ENCODE measurements around the gene KBTBD8.

Gene KBTBD8

DNA sequence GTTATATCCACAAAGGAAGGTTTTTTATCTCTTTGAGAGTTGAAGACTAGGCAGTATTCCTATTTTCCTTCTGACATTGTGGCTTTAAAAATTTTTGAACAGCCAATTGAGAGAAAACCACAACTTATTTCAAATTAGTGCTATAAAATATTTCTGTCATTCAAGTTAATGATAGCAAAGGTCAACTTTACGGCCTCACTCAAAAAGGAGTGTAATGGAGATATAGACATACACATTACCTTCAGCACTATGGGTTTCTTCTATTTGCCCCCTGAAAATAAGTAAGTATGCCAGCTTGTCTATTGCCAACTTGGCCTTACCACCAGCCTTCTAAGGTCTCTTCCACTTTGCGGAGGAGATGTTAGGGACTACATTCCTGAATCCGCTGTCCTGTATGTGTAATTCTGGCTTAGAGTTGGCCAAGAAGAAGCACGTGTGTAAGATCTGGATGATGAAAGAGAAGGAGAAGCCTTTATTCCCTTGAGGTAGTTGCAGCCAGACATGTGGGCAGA is 44.1 kb upstream of the KBTBD8 start:
- ATAC-seq: no peak
- TF ChIP-seq CSDC2 (CRISPR knock-in tag; IDR thresholded peaks at IDR 0.05) (no peak), TCF4 (CRISPR knock-in tag; IDR thresholded peaks at IDR 0.05; ENCODE audit: borderline replicate concordance) (no peak)

DNA sequence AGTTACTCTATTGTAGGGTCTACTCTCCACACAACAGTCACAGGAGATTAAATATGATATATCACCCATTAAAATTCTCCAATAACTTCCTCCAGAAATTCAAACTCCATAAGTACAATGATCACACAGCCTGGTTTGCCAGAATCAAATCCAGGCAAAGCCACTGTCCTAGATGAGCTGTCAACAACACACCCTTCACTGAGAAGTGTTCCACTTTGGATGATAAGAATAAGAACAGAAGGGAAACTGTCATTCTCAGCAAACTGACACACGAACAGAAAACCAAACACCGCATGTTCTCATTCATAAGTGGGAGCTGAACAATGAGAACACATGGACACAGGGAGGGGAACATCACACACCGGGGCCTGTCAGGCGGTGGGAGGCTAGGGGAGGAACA is 41.4 kb upstream of the KBTBD8 start:
- ATAC-seq: no peak
- TF ChIP-seq ZFP3 (CRISPR knock-in tag; IDR thresholded peaks at IDR 0.05) (no peak), GLIS3 (CRISPR knock-in tag; IDR thresholded peaks at IDR 0.05) (no peak), ARNTL (CRISPR knock-in tag; IDR thresholded peaks at IDR 0.05; ENCODE audit: borderline replicate concordance, low read depth) (no peak), PPARA (CRISPR knock-in tag; IDR thresholded peaks at IDR 0.05; ENCODE audit: borderline replicate concordance) (no peak), ESRRG (CRISPR knock-in tag; IDR thresholded peaks at IDR 0.05) (no peak), ZNF8 (CRISPR knock-in tag; IDR thresholded peaks at IDR 0.05) (no peak), ISL1 (CRISPR knock-in tag; IDR thresholded peaks at IDR 0.05) (no peak), ZNF565 (CRISPR knock-in tag; conservative IDR thresholded peaks at IDR 0.05; ENCODE audit: low read depth) (no peak), ZNF70 (CRISPR knock-in tag; IDR thresholded peaks at IDR 0.05) (no peak), OSR1 (CRISPR knock-in tag; IDR thresholded peaks at IDR 0.05) (no peak), SNAI2 (CRISPR knock-in tag; IDR thresholded peaks at IDR 0.05) (no peak)
- TF ChIP-seq, protein P1, sequence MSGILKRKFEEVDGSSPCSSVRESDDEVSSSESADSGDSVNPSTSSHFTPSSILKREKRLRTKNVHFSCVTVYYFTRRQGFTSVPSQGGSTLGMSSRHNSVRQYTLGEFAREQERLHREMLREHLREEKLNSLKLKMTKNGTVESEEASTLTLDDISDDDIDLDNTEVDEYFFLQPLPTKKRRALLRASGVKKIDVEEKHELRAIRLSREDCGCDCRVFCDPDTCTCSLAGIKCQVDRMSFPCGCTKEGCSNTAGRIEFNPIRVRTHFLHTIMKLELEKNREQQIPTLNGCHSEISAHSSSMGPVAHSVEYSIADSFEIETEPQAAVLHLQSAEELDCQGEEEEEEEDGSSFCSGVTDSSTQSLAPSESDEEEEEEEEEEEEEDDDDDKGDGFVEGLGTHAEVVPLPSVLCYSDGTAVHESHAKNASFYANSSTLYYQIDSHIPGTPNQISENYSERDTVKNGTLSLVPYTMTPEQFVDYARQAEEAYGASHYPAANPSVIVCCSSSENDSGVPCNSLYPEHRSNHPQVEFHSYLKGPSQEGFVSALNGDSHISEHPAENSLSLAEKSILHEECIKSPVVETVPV (CRISPR knock-in tag; IDR thresholded peaks at IDR 0.05): no peak
- TF ChIP-seq, protein P2, sequence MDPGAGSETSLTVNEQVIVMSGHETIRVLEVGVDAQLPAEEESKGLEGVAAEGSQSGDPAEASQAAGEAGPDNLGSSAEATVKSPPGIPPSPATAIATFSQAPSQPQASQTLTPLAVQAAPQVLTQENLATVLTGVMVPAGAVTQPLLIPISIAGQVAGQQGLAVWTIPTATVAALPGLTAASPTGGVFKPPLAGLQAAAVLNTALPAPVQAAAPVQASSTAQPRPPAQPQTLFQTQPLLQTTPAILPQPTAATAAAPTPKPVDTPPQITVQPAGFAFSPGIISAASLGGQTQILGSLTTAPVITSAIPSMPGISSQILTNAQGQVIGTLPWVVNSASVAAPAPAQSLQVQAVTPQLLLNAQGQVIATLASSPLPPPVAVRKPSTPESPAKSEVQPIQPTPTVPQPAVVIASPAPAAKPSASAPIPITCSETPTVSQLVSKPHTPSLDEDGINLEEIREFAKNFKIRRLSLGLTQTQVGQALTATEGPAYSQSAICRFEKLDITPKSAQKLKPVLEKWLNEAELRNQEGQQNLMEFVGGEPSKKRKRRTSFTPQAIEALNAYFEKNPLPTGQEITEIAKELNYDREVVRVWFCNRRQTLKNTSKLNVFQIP (CRISPR knock-in tag; IDR thresholded peaks at IDR 0.05; ENCODE audit: borderline replicate concordance, low read depth): no peak
- TF ChIP-seq, protein P3, sequence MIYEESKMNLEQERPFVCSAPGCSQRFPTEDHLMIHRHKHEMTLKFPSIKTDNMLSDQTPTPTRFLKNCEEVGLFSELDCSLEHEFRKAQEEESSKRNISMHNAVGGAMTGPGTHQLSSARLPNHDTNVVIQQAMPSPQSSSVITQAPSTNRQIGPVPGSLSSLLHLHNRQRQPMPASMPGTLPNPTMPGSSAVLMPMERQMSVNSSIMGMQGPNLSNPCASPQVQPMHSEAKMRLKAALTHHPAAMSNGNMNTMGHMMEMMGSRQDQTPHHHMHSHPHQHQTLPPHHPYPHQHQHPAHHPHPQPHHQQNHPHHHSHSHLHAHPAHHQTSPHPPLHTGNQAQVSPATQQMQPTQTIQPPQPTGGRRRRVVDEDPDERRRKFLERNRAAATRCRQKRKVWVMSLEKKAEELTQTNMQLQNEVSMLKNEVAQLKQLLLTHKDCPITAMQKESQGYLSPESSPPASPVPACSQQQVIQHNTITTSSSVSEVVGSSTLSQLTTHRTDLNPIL (CRISPR knock-in tag; IDR thresholded peaks at IDR 0.05; ENCODE audit: low read depth): no peak

DNA sequence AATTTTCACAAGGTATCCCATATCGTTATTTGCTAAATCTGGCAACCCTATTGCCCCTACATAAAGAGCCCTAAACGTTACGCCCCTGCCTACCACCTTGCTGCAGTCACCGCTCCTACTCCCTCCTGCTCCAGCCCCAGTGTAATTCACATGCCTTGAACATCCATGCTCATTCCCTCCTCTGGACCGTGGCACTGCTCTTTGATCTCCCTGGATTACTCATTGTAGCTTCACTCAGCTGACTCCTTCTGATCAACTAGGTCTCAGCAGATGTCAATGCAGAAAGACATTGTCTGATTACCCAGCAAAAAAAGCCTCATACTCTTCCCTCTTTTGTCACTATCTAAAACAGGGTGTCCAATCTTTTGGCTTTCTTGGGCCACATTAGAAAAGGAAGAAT is 40.7 kb upstream of the KBTBD8 start:
- no peak for ATAC-seq
- TF ChIP-seq OSR1 (CRISPR knock-in tag; IDR thresholded peaks at IDR 0.05): no peak
- TF ChIP-seq TOX (CRISPR knock-in tag; IDR thresholded peaks at IDR 0.05; ENCODE audit: borderline replicate concordance): no peak
- TF ChIP-seq ISL1 (CRISPR knock-in tag; IDR thresholded peaks at IDR 0.05): no peak
- TF ChIP-seq, protein P2 (CRISPR knock-in tag; IDR thresholded peaks at IDR 0.05; ENCODE audit: borderline replicate concordance, low read depth): no peak
- TF ChIP-seq PPARA (CRISPR knock-in tag; IDR thresholded peaks at IDR 0.05; ENCODE audit: borderline replicate concordance): no peak
- TF ChIP-seq ZNF8 (CRISPR knock-in tag; IDR thresholded peaks at IDR 0.05): no peak
- TF ChIP-seq BACH2 (CRISPR knock-in tag; IDR thresholded peaks at IDR 0.05; ENCODE audit: borderline replicate concordance): no peak
- no peak for TF ChIP-seq ZNF70 (CRISPR knock-in tag; IDR thresholded peaks at IDR 0.05)
- TF ChIP-seq GLIS3 (CRISPR knock-in tag; IDR thresholded peaks at IDR 0.05): no peak
- TF ChIP-seq RARB (CRISPR knock-in tag; IDR thresholded peaks at IDR 0.05): no peak

DNA sequence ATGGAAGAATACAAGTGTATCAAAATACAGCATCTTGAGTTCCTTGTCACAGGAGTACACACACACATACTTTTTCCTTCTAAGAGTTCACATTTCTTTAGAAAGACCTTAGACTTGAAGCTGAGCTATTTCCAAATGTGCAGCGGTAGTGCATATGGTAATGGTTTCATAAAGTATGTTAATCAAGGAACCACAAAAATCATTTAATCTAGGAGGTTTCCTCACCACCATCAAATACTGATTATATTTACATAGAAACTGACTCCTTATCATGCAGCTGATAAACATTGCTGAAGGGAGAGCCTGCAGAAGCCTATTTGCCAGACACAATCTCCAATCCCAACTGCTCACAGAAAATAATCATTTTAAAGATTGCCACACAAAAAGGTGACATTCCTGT is 40.0 kb upstream of the KBTBD8 start:
- TF ChIP-seq ZFP3 (CRISPR knock-in tag; IDR thresholded peaks at IDR 0.05) (no peak), TOX (CRISPR knock-in tag; IDR thresholded peaks at IDR 0.05; ENCODE audit: borderline replicate concordance) (no peak), TCF4 (CRISPR knock-in tag; IDR thresholded peaks at IDR 0.05; ENCODE audit: borderline replicate concordance) (no peak), ZC3H10 (CRISPR knock-in tag; IDR thresholded peaks at IDR 0.05) (no peak), ZNF8 (CRISPR knock-in tag; IDR thresholded peaks at IDR 0.05) (no peak)
- TF ChIP-seq, protein P3 (CRISPR knock-in tag; IDR thresholded peaks at IDR 0.05; ENCODE audit: low read depth): no peak
- ATAC-seq: no peak

Measured in SK-N-SH treated with all-trans-retinoic acid at 6 μM for 48 hours (cell line).